Panc1 (cell line): Measurements from ENCODE around the gene ADGB. TPM values are rescaled to one million over a fixed set of nuclear protein-coding genes. Genes with fewer than 3 reads are reported as not detected.

ENCODE experiments used
- ATAC-seq: fragments of 200-7000 bp; cut with Tn5 transposase; 2 replicates; pipeline ENCODE4 v1.9.1; 2020; ENCODE audit warnings: mild to moderate bottlenecking, moderate library complexity
- BruUV-seq: library from RNA; stranded (reverse); fragments of 400-500 nt; replicated peaks from 2 replicates; lab custom pipeline; 2021; lab: Mats Ljungman, UMichigan
- CTCF ChIA-PET: fragments of 300-600 bp; sonication (Branson Sonifier 250); formaldehyde crosslinking; loops from one replicate; lab custom pipeline; 2022; ENCODE audit warnings: antibody characterized with exemption; lab: Charles Lee
- POLR2A ChIA-PET: fragments of 300-600 bp; sonication (Branson Sonifier 250); formaldehyde crosslinking; loops from one replicate; lab custom pipeline; 2022; ENCODE audit warnings: antibody characterized with exemption; lab: Charles Lee
- DNase-seq: peaks from one replicate; pipeline ENCODE4 v3.0.0-alpha.2; 2010; ENCODE audit warnings: low read depth, low spot score
- H3K27ac ChIP-seq: 2 replicates; pipeline ENCODE4 v1.5.1; 2011; ENCODE audit warnings: mild to moderate bottlenecking, low read length, inconsistent platforms
- H3K27me3 ChIP-seq: fragments of 200-500 bp; sonication (Bioruptor generic); 2 replicates; pipeline ENCODE4 v1.6.0; 2014; ENCODE audit warnings: low read length, inconsistent platforms; ENCODE audit not compliant: control insufficient read depth, insufficient read depth
- H3K36me3 ChIP-seq: fragments of 200-500 bp; sonication (Bioruptor generic); 2 replicates; pipeline ENCODE4 v1.5.1; 2014; ENCODE audit warnings: inconsistent platforms, mild to moderate bottlenecking, low read length, moderate library complexity; ENCODE audit not compliant: control insufficient read depth, insufficient read depth
- H3K4me1 ChIP-seq: 2 replicates; pipeline ENCODE4 v1.5.1; 2011; ENCODE audit warnings: inconsistent platforms, mild to moderate bottlenecking, low read length, moderate library complexity; ENCODE audit not compliant: control insufficient read depth, insufficient read depth
- H3K4me3 ChIP-seq, 2 experiments: 2 replicates each; pipeline ENCODE4 v1.5.1; 2011 to 2012; ENCODE audit warnings: low read depth in 2 of 2, low read length in 2 of 2, mild to moderate bottlenecking in 2 of 2, inconsistent platforms in 1 of 2, moderate library complexity in 1 of 2
- H3K9me3 ChIP-seq: fragments of 200-500 bp; sonication (Bioruptor generic); 2 replicates; pipeline ENCODE4 v1.5.1; 2014; ENCODE audit warnings: low read depth, mild to moderate bottlenecking, inconsistent platforms, low read length, moderate library complexity; ENCODE audit not compliant: control insufficient read depth, insufficient read depth
- POLR2AphosphoS5 ChIP-seq: IDR thresholded peaks from 2 replicates; pipeline ENCODE4 v1.6.1; 2012; ENCODE audit warnings: mild to moderate bottlenecking, low read depth, low read length, moderate library complexity
- SIN3A ChIP-seq: IDR thresholded peaks from 2 replicates; pipeline ENCODE4 v1.6.1; 2012; ENCODE audit warnings: low read depth, mild to moderate bottlenecking, low read length, moderate library complexity, borderline replicate concordance; ENCODE audit not compliant: insufficient read depth
- TCF7L2 ChIP-seq: IDR thresholded peaks from 2 replicates; pipeline ENCODE4 v1.6.1; 2011; ENCODE audit warnings: mild to moderate bottlenecking, low read depth, low read length, inconsistent platforms
- in situ Hi-C: cut with HindIII; loops from 2 replicates; pipeline ENCODE4 v1.10.0; 2016; ENCODE audit warnings: low sequenced_read_pairs, low pct_unique_long_range_greater_than_20kb
- intact Hi-C: fragments of 100-400 bp; cut with micrococcal nuclease; formaldehyde crosslinking; loops from one replicate; pipeline ENCODE4 v1.10.0; 2022; ENCODE audit not compliant: unreplicated experiment
- total RNA-seq: library from RNA; stranded (reverse); gene quantifications from one replicate; pipeline ENCODE4 v1.2.1, GENCODE V29; 2021; ENCODE audit not compliant: unreplicated experiment
- TF ChIP-seq, protein P1 (sequence below), 2 experiments: IDR thresholded peaks; 2 replicates each; pipeline ENCODE4 v1.6.1; 2011 to 2012; ENCODE audit warnings: low read depth in 2 of 2, control low read depth in 1 of 2, low read length in 1 of 2, mild to moderate bottlenecking in 1 of 2, moderate library complexity in 1 of 2; ENCODE audit not compliant: insufficient read depth in 1 of 2
- TF ChIP-seq, protein P2 (sequence below): fragments of 450-650 bp; IDR thresholded peaks from 2 replicates; pipeline ENCODE4 v1.5.1; 2017; ENCODE audit warnings: mild to moderate bottlenecking

The ADGB gene
- total RNA-seq, 1 experiment from 2014 or later, result not detected

DNA sequence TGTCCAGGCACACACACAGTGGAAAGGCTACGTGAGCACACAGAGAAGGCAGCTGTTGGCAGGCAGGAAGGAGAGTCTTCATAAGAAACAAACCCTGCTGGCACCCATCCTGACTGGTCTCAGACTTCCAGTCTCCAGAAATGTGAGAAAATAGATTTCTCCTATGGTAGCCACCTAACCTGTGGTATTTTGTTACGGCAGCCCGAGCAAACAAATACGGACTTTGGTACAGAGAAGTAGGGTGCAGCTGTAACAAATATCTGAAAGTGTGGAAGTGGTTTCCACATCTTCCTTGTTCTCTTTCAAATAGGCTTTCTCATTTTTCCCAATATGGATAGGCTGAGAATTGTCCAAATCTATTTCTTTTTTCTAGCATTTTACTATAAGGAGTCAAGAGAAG lies 94.6 kb downstream of the ADGB start:
- no peaks in the 10 kb centered on the region for H3K27me3 ChIP-seq
- POLR2A ChIA-PET, result no interaction called here
- TF ChIP-seq TCF7L2, result no peak
- no peak overlapping the region for H3K4me3 ChIP-seq
- H3K9me3 ChIP-seq, result no peaks in the 10 kb centered on the region
- no TSS peak for BruUV-seq
- intact Hi-C loops, result loop anchor here (10.0 kb wide), 1 partner anchor 769 kb away; no protein-coding TSS in a partner anchor
- H3K27ac ChIP-seq, result no peak overlapping the region
- in situ Hi-C loops, result no loop called here
- H3K36me3 ChIP-seq, result no peaks in the 10 kb centered on the region
- CTCF ChIA-PET, result no interaction called here
- DNase-seq (no peak), ATAC-seq (no peak)
- no peaks in the 10 kb centered on the region for H3K4me1 ChIP-seq

DNA sequence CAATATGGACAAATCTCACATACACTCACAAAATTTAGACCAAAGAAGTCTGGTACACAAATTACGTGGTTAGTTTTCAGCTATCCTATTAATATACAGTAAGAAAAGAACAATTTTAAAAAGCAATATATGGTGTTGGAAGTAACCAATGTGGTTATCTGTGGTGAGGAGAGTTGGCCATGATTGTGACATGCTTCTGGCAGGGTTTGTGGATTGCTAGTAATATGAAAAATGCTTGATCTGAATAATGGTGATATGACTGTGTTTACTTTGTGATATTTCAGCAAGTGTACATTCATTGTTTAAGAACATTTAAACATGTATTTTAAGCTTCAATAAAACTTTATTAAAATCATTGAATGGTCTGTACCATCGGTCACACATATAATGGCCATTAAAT lies 99.1 kb downstream of the ADGB start:
- BruUV-seq, result no TSS peak
- CTCF ChIA-PET, result no interaction called here

More for the DNA sequence above, 99.1 kb downstream of the ADGB start:
- H3K36me3 ChIP-seq, result no peaks in the 10 kb centered on the region
- intact Hi-C loops (loop anchor here (5.0 to 10.0 kb wide), 2 partner anchors 656 to 773 kb away; no protein-coding TSS in a partner anchor), in situ Hi-C loops (no loop called here)
- POLR2A ChIA-PET, result no interaction called here
- TF ChIP-seq, protein P1, sequence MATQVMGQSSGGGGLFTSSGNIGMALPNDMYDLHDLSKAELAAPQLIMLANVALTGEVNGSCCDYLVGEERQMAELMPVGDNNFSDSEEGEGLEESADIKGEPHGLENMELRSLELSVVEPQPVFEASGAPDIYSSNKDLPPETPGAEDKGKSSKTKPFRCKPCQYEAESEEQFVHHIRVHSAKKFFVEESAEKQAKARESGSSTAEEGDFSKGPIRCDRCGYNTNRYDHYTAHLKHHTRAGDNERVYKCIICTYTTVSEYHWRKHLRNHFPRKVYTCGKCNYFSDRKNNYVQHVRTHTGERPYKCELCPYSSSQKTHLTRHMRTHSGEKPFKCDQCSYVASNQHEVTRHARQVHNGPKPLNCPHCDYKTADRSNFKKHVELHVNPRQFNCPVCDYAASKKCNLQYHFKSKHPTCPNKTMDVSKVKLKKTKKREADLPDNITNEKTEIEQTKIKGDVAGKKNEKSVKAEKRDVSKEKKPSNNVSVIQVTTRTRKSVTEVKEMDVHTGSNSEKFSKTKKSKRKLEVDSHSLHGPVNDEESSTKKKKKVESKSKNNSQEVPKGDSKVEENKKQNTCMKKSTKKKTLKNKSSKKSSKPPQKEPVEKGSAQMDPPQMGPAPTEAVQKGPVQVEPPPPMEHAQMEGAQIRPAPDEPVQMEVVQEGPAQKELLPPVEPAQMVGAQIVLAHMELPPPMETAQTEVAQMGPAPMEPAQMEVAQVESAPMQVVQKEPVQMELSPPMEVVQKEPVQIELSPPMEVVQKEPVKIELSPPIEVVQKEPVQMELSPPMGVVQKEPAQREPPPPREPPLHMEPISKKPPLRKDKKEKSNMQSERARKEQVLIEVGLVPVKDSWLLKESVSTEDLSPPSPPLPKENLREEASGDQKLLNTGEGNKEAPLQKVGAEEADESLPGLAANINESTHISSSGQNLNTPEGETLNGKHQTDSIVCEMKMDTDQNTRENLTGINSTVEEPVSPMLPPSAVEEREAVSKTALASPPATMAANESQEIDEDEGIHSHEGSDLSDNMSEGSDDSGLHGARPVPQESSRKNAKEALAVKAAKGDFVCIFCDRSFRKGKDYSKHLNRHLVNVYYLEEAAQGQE (IDR thresholded peaks at IDR 0.05; ENCODE audit: insufficient read depth in 1 of 2, low read depth in 2 of 2, low read length in 1 of 2), result no peak
- TF ChIP-seq, protein P2, sequence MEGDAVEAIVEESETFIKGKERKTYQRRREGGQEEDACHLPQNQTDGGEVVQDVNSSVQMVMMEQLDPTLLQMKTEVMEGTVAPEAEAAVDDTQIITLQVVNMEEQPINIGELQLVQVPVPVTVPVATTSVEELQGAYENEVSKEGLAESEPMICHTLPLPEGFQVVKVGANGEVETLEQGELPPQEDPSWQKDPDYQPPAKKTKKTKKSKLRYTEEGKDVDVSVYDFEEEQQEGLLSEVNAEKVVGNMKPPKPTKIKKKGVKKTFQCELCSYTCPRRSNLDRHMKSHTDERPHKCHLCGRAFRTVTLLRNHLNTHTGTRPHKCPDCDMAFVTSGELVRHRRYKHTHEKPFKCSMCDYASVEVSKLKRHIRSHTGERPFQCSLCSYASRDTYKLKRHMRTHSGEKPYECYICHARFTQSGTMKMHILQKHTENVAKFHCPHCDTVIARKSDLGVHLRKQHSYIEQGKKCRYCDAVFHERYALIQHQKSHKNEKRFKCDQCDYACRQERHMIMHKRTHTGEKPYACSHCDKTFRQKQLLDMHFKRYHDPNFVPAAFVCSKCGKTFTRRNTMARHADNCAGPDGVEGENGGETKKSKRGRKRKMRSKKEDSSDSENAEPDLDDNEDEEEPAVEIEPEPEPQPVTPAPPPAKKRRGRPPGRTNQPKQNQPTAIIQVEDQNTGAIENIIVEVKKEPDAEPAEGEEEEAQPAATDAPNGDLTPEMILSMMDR, result no peak
- TF ChIP-seq POLR2AphosphoS5 (no peak), TCF7L2 (no peak), SIN3A (no peak)
- H3K9me3 ChIP-seq, result no peaks in the 10 kb centered on the region
- no peak overlapping the region for H3K4me3 ChIP-seq
- no peaks in the 10 kb centered on the region for H3K4me1 ChIP-seq
- H3K27me3 ChIP-seq, result no peaks in the 10 kb centered on the region
- DNase-seq, result no peak
- H3K27ac ChIP-seq, result no peak overlapping the region
- no peak for ATAC-seq
